Measurements from ENCODE around the gene FUBP1.
"Not testable (repeated sequence)": the region's sequence is repeated elsewhere in the genome, so short reads cannot be mapped to it uniquely, and the experiment has no call there.

FUBP1 gene, protein sequence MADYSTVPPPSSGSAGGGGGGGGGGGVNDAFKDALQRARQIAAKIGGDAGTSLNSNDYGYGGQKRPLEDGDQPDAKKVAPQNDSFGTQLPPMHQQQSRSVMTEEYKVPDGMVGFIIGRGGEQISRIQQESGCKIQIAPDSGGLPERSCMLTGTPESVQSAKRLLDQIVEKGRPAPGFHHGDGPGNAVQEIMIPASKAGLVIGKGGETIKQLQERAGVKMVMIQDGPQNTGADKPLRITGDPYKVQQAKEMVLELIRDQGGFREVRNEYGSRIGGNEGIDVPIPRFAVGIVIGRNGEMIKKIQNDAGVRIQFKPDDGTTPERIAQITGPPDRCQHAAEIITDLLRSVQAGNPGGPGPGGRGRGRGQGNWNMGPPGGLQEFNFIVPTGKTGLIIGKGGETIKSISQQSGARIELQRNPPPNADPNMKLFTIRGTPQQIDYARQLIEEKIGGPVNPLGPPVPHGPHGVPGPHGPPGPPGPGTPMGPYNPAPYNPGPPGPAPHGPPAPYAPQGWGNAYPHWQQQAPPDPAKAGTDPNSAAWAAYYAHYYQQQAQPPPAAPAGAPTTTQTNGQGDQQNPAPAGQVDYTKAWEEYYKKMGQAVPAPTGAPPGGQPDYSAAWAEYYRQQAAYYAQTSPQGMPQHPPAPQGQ

DNA sequence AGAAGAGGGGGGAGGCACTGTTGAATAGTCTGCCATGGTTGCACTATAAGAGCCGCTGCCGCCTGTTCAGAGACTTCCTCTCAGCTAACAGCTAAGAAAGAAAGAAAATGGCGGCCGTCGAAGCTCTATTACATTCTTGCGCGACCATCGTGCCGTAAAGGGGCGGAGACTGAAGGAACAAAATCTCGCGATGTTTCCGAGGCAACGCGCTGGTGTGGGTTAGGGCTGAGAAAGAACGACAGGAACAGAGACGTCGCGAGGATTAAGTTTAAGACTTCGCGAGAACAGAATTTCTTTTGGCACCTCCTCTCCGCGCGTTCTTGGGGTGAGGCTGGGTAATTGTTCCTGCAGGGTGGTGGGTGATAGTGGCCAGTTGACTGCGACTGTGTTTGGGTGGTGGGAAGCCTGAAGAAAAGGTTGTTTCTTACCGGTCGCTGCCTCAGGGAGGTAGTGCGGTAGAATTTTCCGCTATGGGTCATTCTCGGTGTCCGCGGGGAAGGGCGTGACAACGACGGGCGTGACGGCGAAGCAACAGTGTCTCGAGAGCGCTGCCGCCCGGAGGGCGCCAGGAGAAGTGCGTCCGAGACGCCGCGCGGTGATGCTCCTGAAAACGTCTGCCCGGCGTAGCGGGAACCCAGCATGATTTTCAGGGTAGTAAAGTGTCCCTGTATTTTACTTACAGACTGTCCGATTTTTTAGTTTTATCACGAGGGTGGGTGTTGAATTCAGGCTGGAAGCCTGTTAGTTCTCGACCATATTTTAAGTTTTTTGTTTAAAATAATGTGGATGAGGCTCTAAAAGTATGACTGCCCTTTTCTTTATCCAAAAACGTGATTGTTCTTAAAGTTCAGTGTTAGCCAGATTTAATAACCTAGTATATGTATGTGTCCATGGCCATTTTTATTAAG lies at the start of gene FUBP1:
FUBP1 (minus strand) TSS at position 104 of the 908 bp plus-strand sequence; CDS start at position 36, 68 bp downstream.
- peak; percentile 99 for DNase-seq

DNA sequence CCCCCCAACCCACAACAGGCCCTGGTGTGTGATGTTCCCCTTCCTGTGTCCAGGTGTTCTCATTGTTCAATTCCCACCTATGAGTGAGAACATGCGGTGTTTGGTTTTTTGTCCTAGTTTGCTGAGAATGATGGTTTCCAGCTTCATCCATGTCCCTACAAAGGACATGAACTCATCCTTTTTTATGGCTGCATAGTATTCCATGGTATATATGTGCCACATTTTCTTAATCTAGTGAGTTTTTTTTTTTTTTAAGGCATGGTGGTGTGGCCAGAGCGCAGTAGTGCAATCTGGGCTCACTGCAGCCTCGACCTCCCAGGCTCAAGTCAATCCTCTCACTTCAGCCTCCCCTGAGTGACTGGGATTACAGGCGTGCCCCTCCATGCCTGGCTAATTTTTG lies 42.3 kb upstream of the FUBP1 start:
- DNase-seq = not testable (repeated sequence)

DNA sequence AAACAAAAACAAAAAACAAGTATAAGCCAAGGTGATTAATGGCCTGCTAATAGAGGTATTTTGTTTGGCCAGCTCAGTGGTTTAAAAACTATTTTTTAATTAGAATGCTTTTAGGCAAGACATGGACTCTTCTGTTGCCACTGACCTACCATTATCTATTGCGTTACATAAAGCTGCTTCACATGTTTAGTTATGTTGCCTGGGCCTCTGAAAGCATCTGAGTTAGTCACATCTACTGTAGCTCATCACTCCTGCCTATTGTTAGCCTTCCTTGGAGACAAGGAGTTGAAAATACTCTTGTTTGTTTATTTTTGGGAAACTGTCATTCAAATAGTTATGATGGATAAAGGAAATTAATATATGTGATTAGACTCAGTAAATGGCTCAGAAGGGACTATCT lies 40.2 kb upstream of the FUBP1 start:
- no peak for DNase-seq

DNA sequence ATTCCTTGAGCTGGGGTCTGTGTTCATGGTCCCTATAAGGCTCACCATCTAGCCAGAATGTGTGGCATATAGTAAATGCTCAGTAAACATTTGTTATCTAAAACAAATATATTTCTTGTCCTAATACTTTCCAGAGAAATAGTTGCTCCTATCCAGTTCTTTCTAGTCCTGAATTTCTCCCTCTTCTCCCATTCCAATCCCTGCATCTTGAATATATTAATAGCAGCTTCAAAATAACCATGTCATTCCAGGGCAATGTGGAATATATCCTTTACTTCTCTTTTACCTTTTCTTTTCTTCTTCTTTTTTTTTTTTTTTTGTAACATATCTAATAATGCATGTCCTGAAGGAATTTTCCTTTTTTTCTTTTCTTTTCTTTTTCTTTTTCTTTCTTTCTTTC lies 36.3 kb upstream of the FUBP1 start:
- DNase-seq = no peak

DNA sequence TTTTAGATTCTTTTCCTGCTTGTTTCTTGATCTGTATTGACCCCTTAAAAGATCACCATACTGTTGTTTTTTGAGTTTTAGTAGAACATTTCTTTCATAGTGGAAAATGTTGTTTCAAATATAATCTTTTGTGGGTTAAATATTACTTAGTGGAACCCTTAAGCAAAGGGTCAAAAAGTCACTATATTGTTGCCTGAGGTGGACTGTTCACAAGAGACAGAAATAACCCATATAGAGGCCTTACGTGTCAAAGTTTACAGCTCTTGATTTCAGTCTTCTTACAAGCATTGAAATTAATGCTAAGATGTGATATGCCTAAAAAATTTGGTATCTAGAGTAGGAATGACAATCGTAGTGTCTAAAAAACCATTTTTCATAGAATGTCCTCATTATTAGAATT lies 32.2 kb upstream of the FUBP1 start:
- DNase-seq = no peak

DNA sequence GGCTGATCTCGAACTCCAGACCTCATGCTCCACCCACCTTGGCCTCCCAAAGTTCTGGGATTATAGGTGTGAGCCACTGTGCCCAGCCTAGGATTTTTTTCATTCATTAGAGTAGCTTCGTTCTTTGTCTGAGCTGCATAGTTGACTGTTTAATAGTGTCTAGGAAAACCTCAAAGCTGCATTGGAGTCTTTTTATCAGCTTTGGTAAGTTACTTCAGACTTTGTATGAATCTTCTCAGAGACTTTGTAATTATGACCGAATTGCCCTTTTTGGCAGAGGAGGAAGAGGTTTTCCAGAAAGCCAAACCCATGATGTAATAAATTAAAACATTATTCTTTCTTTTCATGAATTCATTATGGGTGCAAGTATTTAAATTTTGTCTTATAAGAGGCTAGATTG lies 31.0 kb upstream of the FUBP1 start:
- no peak for DNase-seq

DNA sequence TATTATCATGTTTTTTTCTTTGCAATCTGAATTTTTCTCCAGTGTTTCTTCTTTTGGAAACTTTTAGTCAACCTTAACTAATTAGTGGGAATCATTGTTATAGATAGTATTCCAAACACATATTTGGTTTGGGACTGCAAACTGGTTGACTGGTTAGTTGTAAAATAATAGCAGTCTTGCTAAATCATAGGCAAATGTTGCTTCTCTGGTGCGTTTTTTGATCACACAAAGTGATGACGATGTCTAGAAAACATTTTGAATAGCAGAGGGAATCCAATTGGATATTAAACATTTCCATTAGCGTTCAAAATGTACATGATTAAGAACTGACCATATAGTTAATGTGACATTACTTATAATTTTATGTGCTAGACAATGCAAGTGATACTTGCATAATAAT lies 30.4 kb upstream of the FUBP1 start:
- no peak for DNase-seq

DNA sequence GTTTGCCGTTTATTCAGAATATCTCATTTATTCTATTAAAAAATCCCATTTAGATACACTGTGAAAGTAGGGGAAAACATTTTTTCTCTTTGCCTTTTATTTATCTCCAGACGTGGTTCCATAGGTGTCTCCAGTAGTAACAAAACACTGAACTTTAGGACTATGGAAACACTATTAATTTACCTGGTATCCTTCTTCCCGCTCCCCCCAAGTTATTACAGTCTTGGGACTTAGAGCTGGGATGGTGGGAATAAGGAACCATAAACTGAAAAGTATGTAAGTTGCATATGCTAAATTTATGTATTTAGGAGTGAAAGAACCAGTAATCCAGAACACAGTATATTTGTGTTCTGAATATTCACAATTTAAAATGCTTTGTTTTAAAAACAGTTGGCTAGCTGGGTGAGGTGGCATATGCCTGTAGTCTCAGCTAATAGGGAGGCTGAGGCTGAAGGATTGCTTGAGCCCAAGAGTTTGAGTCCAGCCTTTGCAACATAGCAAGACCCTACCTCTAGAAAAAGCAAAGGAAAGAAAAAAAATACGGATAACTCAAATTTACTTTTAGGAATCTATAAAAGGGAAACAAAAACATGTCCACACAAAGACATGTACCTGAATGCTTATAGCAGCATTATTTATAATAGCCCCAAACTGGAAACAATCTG lies 28.9 kb upstream of the FUBP1 start:
- DNase-seq = no peak

DNA sequence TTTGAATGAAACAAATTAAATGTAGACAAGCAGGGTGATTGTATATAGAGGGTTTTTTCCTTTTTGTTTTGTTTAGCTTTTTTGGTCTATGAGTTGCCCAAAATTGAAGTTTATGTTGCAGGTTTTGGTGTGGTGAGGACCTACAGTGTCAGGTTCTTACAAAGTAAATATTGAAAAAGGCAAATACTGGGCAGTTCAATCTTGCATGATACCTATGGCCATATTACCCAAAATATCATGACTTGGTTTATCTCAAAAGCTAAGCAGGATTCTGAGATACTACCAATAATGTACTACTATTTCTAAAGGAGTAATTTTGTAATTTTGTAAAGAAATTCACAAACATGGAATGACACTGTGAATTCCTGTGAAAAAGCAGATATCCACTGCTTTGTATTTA lies 27.6 kb upstream of the FUBP1 start:
- DNase-seq = no peak

DNA sequence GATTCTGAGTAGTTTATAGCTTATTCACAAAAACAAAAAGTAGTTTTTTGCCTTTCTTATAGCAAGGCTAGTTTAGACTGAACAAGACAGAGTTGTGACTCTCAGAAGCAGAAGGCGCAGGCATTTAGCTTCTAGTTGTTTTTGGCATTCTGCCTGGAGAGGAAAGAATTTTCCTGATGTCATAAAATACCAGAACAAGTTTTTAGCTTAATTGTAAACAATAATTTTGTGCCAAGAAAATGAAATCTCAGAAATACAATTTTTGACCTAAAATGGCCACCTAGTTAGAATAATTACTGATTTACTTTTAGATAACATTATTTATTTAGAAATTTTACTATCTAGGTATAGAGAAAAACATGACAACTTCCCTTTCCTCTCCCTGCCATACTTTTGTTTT lies 26.9 kb upstream of the FUBP1 start:
- DNase-seq = peak; percentile 31

DNA sequence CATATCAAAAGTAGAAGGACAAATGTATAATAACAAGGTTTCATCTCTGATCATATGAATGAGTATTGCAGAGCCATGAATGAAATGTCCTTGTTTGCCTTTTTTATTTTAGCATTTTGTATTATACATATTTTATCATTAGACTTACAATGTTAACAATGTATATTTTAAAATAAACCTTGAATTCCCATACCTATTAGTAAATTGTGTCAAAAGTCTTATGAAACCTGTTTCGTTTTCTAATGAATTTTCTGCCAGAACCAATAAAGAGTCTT lies 26.5 kb upstream of the FUBP1 start:
- no peak for DNase-seq

DNA sequence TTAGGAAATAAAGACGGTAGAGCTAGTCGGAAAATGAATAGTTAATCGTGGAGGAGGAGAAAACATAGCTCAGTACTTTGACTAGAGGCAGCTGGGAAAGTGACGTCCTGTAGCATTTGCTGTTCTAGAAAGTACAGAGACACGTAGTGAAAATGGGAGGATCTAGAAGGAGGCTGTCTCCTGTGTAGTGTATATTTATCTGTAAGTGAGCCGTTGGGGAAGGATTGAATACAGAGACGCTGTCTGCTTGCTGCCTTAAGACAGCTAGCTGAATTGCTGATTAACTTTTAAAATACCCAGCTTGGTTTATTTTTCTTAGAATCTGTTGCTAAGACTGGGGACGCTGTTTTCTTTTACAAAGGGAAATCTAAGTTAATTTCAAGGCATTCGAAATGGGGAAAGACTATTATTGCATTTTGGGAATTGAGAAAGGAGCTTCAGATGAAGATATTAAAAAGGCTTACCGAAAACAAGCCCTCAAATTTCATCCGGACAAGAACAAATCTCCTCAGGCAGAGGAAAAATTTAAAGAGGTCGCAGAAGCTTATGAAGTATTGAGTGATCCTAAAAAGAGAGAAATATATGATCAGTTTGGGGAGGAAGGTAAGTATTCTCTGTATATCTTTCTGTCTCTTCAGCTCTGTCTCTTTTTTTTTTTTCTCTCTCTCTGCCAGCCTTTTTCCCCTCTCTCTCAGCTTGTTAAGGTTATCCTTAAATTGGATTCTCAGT lies 26.0 kb upstream of the FUBP1 start, which contains the start of gene DNAJB4:
DNAJB4 (plus strand) TSS at position 221 of the 729 bp plus-strand sequence; CDS start at position 393, 172 bp downstream.
- DNase-seq = peak; percentile 94

DNA sequence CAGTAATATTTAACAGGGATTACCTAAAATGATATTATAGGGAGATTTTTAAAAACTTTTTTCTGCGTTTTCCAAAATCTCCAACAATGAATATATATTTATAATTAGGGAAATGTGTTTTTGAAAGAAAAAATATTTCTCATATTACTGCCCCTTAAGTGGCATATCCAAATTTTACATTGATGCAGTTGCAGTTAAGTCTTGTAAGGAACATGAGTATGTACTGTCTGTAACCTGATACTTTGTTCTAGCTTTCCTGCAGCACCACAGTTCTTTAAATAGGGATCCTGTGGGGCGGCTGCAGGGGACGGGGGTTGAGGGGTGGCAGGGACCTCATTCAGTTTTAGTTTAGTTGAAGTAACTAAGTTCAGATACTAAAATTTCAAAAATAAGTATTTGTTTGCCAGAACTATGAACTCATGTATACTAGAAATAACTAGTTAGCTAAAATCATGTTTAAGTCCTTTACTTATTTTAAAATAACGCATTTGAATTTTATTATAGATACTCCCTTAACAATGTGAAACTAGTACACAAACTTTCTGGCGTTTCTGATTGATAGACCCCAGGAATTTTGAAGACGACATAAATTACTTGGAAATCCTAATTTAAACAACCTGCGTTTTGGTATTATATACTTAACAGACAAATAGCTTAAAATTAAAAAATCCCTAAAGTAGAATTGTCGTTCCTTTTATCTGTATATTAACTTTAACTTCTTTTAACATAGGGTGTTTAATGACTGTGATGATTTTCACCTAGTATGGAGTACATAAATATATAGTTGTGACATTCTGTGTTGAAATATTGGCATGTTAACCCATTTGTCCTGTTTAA lies 25.2 kb upstream of the FUBP1 start:
- peak; percentile 61 for DNase-seq

DNA sequence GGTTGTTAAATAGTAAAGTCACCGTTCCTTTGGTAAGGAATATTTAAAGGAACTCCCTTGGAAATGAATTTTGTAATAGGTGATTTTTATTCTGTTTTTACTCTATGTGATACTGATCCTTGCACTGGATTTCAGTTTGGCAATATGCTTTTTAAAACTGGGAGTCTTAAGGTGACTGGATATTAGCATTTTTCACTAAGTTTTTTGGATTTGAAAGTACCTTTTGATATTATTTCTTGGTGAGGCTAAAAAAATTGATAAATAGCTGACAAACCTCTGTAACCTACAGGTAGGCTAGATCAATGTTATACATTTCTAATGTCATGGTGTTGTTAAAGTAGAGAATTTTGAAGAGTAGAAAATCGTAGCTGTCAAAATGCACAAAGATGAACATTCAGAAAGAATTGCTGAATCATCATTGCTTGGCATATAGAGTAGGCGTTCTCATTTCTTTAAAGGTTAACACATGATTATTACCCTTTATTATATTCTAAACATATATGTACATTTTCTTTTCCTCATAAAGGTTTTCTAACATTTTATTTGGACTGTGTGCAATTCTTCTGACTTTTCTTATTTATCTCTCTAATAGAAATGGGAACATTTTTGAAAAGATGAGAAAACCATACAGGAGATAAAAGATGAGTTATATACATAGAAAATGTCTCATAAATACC lies 24.3 kb upstream of the FUBP1 start:
- DNase-seq = peak; percentile 21

DNA sequence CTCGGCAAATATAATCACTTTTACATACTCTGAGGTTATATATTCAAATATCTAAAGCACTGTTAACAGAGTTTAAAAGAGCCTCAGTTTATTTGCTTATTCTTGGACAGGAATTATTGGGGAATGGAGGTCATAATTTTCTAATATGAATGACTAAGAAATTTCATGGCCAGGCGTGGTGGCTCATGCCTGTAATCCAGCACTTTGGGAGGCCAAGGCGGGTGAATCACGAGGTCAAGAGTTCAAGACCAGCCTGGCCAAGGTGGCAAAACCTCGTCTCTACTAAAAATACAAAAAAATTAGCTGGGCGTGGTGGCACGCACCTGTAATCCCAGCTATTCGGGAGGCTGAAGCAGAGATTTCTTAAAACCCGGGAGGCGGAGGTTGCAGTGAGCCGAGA lies 21.7 kb upstream of the FUBP1 start:
- DNase-seq = not testable (repeated sequence)

DNA sequence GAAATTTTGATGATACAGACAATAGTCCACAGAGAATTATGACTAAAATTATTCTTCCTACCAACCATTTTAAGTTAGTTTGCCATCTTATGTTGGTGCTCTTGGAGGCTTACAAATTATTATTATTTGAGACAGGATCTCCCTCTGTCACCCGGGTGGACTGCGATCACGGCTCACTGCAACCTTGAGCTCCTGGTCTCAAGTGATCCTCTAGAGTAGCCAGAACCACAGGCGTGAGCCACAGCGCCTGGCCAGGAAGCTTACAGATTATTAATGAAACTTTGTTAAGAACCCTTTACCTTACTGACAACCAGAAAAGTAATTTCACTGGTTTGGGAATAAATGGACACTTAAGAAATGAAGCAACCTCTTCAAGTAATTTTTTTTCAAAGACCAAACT lies 17.9 kb upstream of the FUBP1 start:
- DNase-seq = no peak

DNA sequence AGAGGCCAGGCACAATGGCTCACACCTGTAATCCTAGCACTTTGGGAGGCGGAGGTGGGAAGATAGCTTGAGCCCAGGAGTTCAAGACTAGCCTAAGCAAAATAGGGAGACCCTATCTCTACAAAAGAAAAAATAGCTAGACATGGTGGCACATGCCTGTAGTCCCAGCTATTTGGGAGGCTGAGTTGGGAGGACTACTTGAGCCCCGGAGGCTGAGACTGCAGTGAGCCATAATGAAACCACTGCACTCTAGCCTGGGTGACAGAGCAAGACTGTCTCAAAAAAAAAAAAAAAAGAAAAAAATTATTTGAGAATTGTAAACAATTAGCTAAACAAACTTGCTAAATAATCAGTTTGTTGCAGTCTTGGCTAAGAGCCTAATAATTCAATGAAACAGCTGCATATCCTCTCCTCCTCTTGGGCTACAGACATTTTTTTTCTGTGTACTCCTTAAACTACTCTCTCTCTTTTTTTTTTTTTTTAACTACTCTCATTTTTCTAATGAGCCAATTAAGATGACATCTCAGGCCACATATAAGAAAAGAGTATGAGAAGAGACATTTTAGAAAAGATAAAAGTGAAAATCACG lies 15.3 kb upstream of the FUBP1 start:
- no peak for DNase-seq

DNA sequence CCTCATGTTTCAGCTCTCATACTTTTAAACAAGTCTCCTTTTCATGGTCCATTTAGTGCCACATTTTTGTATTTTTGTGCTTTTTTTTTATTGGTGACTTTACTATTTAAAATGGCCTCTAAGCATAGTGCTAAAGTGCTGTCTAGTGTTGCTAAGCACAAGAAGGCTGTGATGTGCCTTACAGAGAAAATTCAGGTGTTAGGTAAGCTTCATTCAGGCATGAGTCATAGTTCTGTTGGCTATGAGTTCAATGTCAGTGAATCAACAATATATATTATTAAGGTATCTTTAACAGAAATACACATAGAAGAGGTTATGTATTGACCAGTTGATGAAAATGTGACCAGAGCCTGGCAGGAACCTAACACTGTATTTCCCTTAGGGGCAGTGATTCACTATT lies 12.8 kb upstream of the FUBP1 start:
- no peak for DNase-seq

DNA sequence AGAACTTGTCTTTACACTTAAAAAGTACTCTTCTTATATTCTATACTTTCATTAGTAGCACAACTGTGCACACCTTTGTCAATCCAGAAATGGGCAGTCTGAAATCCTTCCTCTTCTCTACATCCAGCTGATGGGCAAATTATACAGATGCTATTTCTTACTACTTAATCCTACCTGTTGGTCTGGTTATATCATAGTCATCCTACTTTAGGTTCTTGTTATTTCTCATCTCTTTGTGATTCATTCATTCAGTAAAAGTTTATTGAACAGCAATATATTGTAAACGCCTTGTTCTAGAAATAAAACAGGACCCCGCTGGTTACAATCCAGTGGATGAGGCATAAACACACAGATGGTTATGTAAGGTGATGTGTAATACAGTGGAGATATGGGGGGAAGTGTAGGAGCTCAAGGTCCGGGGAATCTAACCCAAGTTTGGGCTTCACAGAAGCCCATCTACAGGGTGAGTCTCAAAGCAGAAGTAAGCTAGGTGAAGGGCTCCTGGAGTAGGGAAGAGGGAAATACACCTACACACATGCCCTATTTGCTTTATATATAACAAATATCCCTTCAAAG lies 11.8 kb upstream of the FUBP1 start:
- DNase-seq = no peak

DNA sequence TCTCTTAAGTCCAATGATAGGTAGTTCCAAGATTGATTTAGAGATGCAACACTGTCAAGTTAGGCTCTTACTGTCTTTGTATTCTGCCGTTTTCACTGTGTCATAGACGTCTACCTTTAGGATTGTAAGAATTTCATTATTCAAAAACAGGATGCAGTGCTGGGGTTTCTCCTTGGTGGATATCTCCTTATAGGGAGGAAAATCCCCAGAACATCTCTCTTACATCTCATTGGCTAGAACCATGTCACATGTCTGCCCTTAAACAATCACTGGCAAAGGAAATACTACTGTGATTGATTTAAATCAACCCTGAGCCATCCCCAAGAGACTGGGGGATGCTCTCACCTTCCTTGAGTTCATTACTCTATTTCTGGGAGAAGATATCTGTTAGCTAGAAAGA lies 10.9 kb upstream of the FUBP1 start:
- DNase-seq = no peak
